ENCODE results near the gene CTXND1.

CTXND1 gene

GRCh38 chr15:80204231-80204630 lies 47.8 kb downstream of the CTXND1 start:
- H3K4me1 ChIP-seq (ENCODE audit: low read length), result no peaks in the 10 kb centered on the region
- H3K4me2 ChIP-seq (ENCODE audit: low read depth, low read length), result no peak overlapping the region

GRCh38 chr15:80203361-80203885 lies 48.6 kb downstream of the CTXND1 start:
- no peak overlapping the region for H3K4me2 ChIP-seq (ENCODE audit: low read depth, low read length)
- no peaks in the 10 kb centered on the region for H3K4me1 ChIP-seq (ENCODE audit: low read length)
- no peak overlapping the region for H3K9ac ChIP-seq (ENCODE audit: low read length)
- H3F3A ChIP-seq (ENCODE audit: insufficient read depth, low read length), result no peaks in the 10 kb centered on the region
- H3K9me3 ChIP-seq (replicated peaks; ENCODE audit: insufficient read depth, low read length), result no peaks in the 10 kb centered on the region
- H3K27ac ChIP-seq (ENCODE audit: low read length), result no peak overlapping the region
- H3K4me3 ChIP-seq (ENCODE audit: low read length), result no peak overlapping the region
- TF ChIP-seq CTCF (IDR thresholded peaks at IDR 0.05; ENCODE audit: low read length), result no peak
- no peak for TF ChIP-seq EZH2phosphoT487 (IDR thresholded peaks at IDR 0.05; ENCODE audit: low read length)
- H3K9me2 ChIP-seq (replicated peaks; ENCODE audit: insufficient read depth, low read length), result no peaks in the 10 kb centered on the region
- H3K79me2 ChIP-seq (ENCODE audit: low read length), result no peaks in the 10 kb centered on the region
- no peak for DNase-seq
- no peaks in the 10 kb centered on the region for H3K36me3 ChIP-seq (replicated peaks; ENCODE audit: insufficient read depth, low read length)
- no peaks in the 10 kb centered on the region for H3K27me3 ChIP-seq (replicated peaks; ENCODE audit: insufficient read depth, low read length)
- no peaks in the 10 kb centered on the region; the same call in 1 of the 2 replicates for H4K20me1 ChIP-seq (ENCODE audit: insufficient read depth, low read length)
- H2AFZ ChIP-seq (ENCODE audit: low read length), result no peak overlapping the region

More at GRCh38 chr15:80204231-80204630, 47.8 kb downstream of the CTXND1 start:
- no peak overlapping the region for H2AFZ ChIP-seq (ENCODE audit: low read length)
- no peak for DNase-seq
- H3K36me3 ChIP-seq (replicated peaks; ENCODE audit: insufficient read depth, low read length), result no peaks in the 10 kb centered on the region
- H3K27ac ChIP-seq (ENCODE audit: low read length), result no peak overlapping the region
- no peak overlapping the region for H3K9ac ChIP-seq (ENCODE audit: low read length)
- H3K9me3 ChIP-seq (replicated peaks; ENCODE audit: insufficient read depth, low read length), result no peaks in the 10 kb centered on the region
- H3K4me3 ChIP-seq (ENCODE audit: low read length), result no peak overlapping the region
- H3K27me3 ChIP-seq (replicated peaks; ENCODE audit: insufficient read depth, low read length), result no peaks in the 10 kb centered on the region
- no peaks in the 10 kb centered on the region; the same call in 1 of the 2 replicates for H4K20me1 ChIP-seq (ENCODE audit: insufficient read depth, low read length)
- H3F3A ChIP-seq (ENCODE audit: insufficient read depth, low read length), result no peaks in the 10 kb centered on the region
- H3K79me2 ChIP-seq (ENCODE audit: low read length), result no peaks in the 10 kb centered on the region
- TF ChIP-seq EZH2phosphoT487 (IDR thresholded peaks at IDR 0.05; ENCODE audit: low read length) (no peak), CTCF (IDR thresholded peaks at IDR 0.05; ENCODE audit: low read length) (no peak), EZH2 (optimal IDR thresholded peaks at IDR 0.05; ENCODE audit: low read depth, low read length) (no peak)
- H3K9me2 ChIP-seq (replicated peaks; ENCODE audit: insufficient read depth, low read length), result no peaks in the 10 kb centered on the region

GRCh38 chr15:80202641-80203360 lies 49.2 kb downstream of the CTXND1 start:
- no peak for DNase-seq

More at GRCh38 chr15:80202641-80203360, 49.2 kb downstream of the CTXND1 start:
- no peak for TF ChIP-seq EZH2phosphoT487 (IDR thresholded peaks at IDR 0.05; ENCODE audit: low read length)
- TF ChIP-seq EZH2 (optimal IDR thresholded peaks at IDR 0.05; ENCODE audit: low read depth, low read length), result no peak
- TF ChIP-seq CTCF (IDR thresholded peaks at IDR 0.05; ENCODE audit: low read length), result no peak
- no peaks in the 10 kb centered on the region for H3K36me3 ChIP-seq (replicated peaks; ENCODE audit: insufficient read depth, low read length)
- H3K9me2 ChIP-seq (replicated peaks; ENCODE audit: insufficient read depth, low read length), result no peaks in the 10 kb centered on the region
- no peaks in the 10 kb centered on the region for H3K79me2 ChIP-seq (ENCODE audit: low read length)
- no peaks in the 10 kb centered on the region for H3F3A ChIP-seq (ENCODE audit: insufficient read depth, low read length)
- H3K9me3 ChIP-seq (replicated peaks; ENCODE audit: insufficient read depth, low read length), result no peaks in the 10 kb centered on the region
- H2AFZ ChIP-seq (ENCODE audit: low read length), result no peak overlapping the region
- H4K20me1 ChIP-seq (ENCODE audit: insufficient read depth, low read length), result no peaks in the 10 kb centered on the region; the same call in 1 of the 2 replicates
- H3K4me2 ChIP-seq (ENCODE audit: low read depth, low read length), result no peak overlapping the region
- H3K27me3 ChIP-seq (replicated peaks; ENCODE audit: insufficient read depth, low read length), result no peaks in the 10 kb centered on the region
- H3K4me1 ChIP-seq (ENCODE audit: low read length), result no peaks in the 10 kb centered on the region
- no peak overlapping the region for H3K4me3 ChIP-seq (ENCODE audit: low read length)
- no peak overlapping the region for H3K27ac ChIP-seq (ENCODE audit: low read length)
- no peak overlapping the region for H3K9ac ChIP-seq (ENCODE audit: low read length)
